GM18870 (cell line): ENCODE measurements around the gene HTR2A.

Experiments used
- ATAC-seq: cut with Tn5 transposase; IDR thresholded peaks from one replicate; pipeline ENCODE4 v1.9.1; 2021; ENCODE audit warnings: moderate library complexity; ENCODE audit not compliant: unreplicated experiment

HTR2A gene

DNA sequence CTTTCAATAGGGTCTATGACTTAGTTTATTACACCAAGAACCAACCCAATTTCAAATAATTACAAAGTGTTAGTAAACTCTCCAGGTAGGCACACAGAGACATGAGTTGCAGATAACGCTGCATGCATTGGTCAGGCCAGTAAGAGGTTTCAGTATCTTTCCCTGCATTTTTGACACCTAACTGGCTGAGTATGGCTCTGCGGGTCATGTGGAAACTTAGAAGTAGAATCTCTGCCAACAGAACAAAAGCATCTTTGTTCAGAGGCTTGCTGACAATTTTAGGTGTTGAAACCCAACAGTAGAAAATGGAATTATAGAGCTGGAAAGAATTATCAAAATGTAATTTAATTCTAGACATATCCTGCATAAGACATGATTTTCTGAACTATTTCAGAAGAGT lies 25.3 kb downstream of the HTR2A start:
- no peak for ATAC-seq

DNA sequence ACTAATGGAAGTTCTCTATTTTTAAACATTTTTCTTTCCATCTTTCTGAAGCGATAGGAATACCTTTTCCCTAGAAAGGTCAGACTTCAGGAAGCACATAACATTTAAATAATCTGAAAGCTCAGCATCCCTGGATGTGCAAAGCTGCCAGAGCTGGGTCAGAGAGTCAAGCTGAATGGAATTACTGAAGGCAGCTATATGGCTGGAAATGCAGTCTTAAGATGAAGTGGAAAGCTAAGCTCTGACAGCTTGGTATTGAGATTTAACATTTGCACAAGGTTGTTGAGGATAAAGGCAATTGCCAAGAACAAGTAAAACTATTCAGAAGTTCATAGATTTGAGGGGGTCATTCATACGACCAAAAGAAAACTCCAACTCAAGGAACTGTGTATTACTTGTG lies 28.8 kb downstream of the HTR2A start:
- no peak for ATAC-seq

DNA sequence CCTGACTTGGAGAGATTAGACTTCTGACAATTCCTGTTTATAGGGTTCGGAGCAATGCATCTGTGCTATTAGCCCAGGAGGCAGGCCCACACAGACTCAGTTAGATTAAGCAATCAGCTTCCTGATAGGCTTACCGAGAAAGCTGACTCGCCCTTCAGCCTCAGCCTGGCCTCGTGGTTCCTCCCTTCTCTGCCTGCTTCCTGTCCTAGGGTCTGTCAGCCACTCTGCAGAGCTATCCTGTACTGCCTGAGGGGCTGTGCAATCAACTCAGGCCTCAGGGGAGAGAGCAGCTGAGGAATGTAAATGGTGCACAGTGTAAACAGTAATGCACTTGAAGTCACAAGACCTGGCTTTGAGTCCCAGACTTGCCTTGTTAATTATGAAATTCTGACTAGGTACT lies 30.7 kb downstream of the HTR2A start:
- no peak for ATAC-seq

DNA sequence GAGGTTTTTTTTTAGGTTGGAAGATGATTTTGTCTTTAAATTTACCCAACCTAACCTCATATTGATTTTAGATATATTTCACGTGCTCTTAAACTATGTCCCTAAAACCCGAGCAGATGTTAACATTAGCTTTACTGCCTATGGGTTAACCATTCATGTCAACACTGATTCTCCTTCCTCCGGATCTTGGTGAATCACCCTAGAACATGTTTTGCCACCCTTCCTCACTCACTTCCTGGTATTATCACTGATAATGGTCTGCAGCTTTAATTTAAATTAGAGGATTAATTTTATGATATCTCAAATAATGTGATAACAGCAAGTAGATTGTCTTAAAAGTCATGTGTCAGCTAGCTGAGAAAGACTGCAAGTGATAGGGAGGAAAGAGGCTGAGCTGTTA lies 31.9 kb downstream of the HTR2A start:
- ATAC-seq: no peak

DNA sequence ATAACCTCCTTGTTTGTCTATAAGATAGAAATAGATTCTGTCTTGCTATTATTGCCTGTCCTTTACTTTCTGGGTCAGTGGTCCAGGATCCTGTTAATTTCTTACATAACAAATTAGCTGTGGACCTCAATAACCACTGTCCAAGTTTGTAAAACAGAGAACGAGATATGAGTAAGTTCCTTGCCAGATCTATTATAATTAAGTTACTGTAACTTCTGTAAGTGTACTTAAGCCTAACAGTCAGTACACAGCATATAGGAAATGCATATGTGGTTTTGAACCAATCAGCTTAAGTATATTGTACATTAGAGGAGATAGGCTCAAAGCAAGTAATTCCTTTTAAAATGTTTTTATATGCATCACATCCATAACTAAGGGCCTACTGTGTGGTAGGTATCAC lies 34.9 kb downstream of the HTR2A start:
- ATAC-seq: no peak

DNA sequence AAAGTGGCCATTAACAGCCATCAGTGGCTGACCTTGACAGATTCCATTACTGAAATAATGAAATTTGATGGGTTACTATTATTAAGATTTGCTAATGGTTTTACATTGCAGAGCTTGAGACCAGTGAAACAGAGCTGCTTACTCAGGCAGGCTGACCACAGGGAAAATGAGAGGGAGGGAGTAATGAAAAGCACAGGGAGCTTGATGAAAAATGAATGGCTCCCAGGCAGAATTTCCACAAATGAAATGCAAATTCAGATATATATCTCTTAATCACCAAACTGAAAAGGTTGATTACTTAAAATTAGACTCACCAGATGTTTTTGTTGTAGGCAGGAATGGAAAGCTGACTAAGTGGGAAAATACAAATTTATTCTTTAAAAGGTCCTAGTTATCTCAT lies 36.1 kb downstream of the HTR2A start:
- ATAC-seq: no peak

DNA sequence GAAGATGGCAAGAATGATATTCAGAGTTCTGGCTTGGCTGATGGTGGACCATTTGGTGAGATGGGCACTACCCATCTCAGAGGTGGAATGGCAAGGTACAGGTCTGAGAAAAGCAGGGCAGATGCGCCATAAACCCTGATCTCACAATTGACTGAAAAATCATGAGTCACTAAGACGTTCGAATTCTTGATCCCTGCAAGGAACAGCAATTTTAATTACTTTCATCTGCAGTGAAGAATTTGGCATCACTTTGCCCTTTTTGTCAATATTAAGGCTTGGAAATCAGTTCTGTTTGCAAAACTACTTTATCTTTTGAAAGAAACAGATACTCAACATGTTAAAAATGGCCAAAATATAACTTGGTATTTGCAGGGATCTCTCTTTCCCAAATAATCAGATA lies 38.1 kb downstream of the HTR2A start:
- no peak for ATAC-seq

DNA sequence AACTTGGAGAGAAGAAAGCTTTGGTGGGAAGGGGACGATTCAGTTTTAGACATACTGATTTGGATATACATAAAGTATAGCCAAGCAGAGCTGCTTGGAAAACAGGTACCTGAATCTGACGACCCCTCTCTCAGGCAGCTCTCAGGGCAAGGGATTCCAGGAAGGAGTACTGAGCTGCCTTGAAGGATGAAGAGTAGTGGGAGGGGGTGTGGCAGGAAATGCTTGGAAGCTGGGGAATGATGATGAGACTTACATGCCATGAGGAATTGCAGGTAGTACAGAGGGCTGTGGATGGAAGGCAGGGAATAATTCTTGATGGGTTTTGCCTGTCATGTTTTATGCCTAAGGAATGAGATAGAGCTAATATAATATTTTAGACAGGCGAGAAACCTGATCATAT lies 38.7 kb downstream of the HTR2A start:
- ATAC-seq: no peak

DNA sequence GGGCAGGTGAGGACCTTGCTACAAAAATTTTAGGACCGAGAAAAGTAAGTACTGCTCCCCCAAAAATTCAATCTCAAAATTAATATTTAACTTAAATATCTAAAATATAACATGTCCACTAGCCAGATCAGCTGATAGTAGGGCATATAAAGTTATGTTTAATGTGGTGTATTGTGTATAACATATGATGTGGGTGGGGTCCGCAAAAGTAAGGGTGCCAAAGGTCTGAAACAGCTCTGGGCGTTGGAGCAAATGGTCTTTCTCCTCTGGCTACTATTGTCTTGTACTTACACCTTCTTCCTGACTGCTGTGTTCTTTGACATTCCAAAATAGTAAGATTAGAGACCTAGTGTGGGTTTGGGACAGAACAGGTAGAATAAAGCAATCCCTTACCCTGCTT lies 41.2 kb downstream of the HTR2A start:
- no peak for ATAC-seq

DNA sequence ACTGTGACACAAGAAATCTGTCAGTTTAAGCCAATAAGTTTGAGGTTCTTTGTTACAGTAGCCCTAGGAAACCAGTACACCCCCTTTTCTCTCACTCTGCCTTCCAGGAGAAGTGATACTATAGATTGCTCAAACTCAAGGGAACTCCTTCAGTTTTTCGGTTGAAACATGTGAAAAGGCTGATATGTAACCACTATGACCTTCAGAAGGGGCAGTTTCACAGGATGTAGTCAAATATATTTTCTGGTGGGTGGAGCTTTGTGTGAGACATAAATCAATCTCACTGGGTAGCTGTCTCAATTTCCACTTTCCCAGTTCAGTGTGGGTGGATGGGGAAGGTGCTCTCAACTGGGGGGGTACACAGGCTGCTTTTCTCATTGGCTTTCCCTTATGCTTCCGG lies 41.7 kb downstream of the HTR2A start:
- peak; percentile 81 for ATAC-seq

DNA sequence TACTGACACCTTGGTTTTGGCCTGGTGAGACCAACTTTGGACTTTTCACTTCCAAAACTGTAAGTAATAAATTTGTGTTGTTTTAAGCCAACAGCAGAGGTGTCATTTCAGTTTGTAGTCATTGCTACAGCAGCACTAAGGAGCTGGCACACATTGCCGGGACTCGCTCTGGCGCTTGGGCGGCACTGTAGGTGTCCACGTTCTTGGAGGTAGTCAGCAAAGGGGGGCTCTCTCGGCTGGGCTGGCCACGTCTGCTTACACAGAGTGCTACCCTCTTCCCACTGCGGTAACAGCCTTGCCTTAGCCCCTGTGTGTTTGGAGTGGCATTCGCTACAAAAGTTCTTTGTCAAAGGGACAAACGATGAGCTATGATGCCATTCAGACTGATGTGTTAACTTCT lies 44.7 kb downstream of the HTR2A start:
- no peak for ATAC-seq

DNA sequence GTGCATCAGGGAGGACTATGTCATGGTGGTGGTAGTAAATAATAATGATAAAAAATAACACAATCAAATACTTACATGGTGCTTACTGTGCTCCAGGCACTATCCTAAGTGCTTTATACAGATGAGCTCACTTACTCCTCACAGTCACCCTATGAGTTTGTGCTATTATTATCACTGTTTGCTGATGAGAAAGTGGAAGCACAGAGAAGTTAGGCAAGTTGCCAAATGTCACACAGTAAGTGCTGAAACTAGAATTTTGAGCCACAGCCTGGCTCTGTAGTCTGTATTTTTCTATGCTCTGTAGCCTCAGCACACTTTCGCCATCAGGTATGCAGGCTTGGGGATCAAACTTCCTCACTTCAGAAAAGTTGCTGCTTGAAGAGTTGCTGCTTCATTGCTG lies 46.6 kb downstream of the HTR2A start:
- no peak for ATAC-seq

DNA sequence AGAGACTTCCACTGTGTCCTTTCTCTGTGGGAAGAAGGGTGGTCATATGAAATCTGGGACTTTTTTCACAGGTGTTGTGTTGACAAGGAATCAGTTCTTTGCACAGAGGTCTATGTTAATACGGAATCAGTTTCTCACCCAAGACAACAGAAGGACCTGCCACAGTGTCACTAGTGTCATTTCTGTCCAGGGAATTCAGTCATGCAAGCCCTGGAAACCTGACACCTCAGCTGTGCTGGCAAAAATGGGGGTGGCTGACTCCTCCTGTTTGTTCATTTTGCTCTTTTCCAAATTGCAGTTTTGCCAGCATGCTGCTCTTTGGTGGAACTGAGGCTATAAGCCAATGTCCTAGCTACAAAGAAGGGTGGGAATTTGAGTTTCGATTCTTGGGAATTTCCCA lies 50.1 kb downstream of the HTR2A start:
- no peak for ATAC-seq

DNA sequence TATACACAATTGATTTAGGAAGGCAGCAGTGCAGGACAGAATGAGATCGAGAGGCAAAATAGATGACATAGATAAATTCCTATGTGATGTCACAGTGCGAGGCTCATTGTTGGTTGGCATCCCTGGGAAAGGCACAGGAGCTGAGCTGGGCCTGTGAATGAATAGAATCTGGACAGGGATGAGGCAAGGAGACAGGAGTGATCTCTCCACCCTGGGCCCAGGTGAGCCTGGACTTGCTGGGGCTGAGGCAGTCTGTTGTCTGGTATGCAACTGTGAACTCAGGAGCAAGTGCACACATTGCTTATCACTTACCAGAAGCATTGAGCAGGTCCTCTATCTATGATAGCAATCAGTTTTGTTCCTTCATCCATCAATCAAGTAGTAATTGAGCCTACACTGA lies 51.7 kb downstream of the HTR2A start:
- no peak for ATAC-seq

DNA sequence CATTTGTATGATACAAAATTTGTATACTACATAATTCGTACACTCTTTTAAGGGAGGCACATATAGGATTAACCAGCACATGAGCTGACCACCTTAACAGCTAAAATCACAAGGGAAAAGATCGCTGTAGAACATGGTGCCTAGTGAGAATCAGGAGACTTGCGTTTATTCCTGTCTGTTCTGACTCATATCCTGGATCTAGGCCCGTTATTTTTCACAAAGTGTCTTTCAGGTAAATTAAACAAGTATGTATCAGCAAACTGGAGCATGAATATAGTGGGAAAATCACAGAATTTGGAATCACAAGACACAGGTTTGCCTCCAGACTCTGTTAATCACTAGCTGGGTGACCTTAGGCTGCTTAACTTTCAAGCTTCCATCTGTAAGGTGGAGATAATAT lies 52.4 kb downstream of the HTR2A start:
- ATAC-seq: no peak

DNA sequence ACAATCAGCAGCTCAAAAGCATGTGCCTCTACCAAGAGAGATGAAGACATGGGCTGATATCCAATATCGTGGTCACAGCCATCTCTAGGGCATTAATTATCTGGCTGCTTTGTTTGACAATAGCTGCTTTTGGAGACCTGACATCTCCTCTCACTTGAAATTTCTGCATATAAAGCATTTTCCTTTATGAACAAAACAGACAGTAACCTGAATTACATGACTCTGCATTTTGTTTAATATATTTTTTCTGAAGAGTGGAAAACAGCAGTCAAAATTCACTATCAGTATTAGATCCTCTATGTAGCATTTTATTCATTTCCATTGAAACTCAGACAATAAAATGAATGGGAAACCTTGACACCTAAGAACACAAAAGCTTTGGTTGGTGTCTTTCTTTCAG lies 57.5 kb downstream of the HTR2A start:
- ATAC-seq: no peak

DNA sequence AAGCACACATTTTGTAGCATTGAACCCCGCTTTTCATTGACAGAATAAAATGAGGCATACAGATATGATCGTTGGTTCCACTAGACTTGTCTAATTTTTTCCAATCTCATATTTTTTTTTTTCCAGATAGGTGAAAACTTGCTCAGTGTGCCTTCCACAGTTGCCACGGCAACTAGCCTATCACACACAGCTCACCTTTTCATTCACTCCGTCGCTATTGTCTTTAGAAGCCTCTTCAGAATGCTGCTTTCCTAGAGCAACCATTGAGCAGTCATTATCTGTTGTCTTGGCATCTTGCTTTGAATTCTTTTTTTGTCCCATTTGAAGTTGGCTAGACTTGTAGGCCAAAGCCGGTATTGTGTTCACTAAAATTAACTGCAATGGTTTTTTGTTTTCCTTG lies 62.2 kb downstream of the HTR2A start:
- no peak for ATAC-seq

DNA sequence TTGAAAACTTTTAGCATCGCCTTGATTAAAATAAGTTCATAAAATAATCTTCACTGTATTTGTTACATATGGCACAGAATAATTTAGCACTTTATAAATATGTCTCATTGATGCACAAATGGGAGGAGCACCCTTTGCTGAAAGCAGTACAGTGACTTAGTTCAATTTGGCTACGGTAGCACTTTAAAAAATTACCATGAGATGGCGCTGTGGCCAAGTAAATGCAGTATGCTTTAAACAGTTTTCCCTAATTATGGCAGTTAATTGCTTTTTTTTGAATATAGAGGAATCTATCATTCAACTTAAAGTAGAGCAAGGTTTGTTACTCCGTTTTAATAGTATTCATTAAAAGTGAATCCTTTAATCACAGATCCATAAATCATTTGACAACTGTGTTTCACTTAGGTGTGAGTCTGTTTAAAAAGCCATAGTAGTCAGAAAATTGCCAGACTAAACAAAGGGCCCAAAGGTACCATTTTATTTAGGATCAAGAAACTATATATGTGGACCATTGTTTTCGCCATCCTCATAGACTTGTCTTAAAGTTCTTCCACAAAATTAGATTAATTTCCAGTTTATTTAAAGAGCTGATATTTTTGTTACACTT lies 65.2 kb downstream of the HTR2A start:
- ATAC-seq: no peak

DNA sequence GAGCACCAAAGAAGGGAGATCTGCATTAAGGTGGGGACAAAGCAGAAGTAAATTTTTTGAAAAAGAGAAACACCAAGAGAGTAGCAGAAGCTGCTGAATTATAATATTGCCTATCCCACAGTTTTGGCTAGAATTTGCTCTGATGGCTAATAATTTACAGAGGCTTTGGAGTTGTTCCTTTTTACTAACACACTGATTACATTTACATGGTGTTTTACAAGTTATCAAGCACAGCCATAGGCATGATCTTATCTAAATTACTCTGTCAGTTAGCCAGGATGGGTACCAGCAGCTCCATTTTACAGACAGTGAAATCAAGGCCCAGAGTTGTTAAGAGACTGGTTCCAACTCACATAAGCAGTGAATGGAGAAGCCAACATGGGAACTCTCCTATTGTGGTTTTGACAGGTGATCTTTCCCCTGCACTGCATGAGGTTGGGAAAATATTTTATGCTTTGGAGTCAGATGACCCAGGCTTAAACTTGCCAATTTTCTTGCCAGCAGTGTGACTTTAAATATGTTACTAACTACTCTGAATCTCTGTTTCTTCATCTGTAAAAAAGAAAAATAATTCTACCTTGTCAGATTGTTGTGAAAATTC lies 66.3 kb downstream of the HTR2A start:
- ATAC-seq: no peak

DNA sequence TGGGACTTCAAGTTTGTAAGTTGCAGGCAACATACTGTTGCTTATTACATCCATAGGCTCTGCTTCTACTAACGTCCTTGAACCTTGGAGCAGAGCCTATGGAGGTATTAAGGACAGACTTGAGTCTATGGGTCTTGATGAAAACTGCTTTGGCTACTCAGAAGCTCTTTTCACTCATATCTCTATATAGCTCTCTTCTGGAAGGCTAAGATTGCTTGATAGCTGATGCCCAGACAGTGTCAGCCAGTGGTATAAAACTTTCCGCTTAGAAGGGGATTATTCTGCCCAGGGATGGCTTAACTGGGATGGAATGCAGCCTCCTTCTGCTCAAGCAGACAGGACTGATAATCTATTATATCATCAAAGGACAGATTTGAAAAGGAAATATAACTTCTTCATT lies 74.3 kb downstream of the HTR2A start:
- no peak for ATAC-seq

DNA sequence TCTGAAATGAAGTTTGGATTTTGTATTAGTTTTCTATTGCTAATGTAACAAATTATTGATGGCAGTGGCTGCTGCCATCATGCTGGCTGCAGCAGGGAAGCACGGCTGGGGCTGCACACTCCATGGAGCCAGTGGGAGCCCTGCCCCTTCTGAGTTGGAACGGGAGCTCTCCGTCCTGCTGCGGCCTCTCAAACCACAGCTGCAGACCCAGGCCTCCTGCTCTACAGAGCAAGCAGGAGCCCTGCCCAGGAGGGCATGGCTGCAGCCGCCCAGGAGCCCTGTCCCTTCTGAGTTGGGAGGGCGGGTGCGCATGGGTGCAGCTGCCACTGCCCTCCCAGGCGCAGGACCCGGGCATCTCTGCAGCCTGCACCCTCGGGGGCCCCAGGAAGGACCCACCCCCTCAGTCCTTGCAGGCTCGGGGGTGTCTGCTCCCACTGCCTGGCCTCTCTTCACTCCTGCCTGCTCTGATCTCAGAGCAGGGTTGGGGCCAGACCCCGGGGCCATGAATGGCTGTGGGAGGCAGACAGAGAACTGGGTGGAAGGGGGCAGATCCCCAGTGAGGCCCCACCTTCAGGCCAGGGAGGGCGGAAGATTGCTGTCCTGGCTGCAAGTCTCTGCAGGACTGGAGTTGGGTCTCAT lies 78.9 kb downstream of the HTR2A start:
- ATAC-seq: no peak

DNA sequence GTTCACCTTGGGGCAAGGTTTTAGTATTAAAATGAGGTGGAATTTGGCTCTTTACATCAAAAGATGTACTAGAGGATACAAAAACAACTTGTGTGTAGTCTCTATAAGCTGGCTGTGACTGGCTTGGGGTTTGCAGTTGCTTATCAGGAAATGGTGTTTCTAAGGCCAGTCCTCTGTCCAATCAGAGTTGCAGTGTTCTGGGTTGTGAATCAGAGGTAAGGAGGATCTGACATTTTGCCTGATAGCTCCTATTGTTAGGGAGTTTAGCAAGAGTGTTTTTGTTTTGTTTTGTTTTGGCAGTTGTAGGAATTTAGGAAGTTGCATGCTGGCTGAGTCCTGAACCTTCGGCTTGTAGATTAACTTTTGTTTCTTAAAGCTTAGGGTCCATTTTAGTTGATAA lies 79.8 kb downstream of the HTR2A start:
- ATAC-seq: no peak

DNA sequence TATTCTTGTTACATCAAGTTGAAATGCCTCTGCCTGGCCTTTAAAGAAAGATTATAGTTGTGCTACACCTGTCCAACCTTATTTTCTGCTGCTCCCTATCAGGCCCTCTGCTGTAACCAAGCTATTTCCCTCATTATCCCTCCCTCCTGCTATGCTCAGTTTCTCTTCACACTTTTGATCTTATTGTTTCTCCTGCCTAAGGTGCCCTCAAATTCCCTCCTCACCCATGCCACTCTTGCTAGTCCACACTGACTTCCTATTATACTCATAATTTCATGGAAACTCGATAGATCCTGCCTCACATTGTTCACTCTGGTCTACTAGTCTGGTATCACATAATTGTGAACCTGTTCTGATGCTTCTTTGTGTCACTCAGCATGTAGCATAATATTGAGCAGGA lies 80.5 kb downstream of the HTR2A start:
- ATAC-seq: no peak
